Transverse colon (tissue), 4 donors: ENCODE data around the gene LHFPL6.

ENCODE experiments used
- EP300 ChIP-seq: sonication (generic); formaldehyde crosslinking; IDR thresholded peaks from one replicate; pipeline ENCODE4 v1.6.1; 2017; ENCODE audit warnings: antibody characterized with exemption, low read depth
- POLR2A ChIP-seq: fragments of 450-650 bp; IDR thresholded peaks from one replicate; pipeline ENCODE4 v1.6.1; 2016; ENCODE audit warnings: antibody characterized with exemption, mild to moderate bottlenecking, moderate library complexity
- POLR2AphosphoS5 ChIP-seq, 3 donors: sonication (generic); formaldehyde crosslinking; IDR thresholded peaks; one replicate each; pipeline ENCODE4 v1.6.1; 2016; ENCODE audit warnings: antibody characterized with exemption in 3 of 3
- TF ChIP-seq, protein P1 (sequence below), 5 experiments: fragments of 200-600 bp in 3 of 5; fragments of 450-650 bp in 2 of 5; sonication (generic) in 3 of 5; IDR thresholded peaks; 1 replicate in 2 of 5; 2 replicates in 3 of 5; pipeline ENCODE4 v1.5.1; 2016 to 2017; ENCODE audit warnings: antibody characterized with exemption in 5 of 5, inconsistent platforms in 3 of 5, mild to moderate bottlenecking in 2 of 5, moderate library complexity in 1 of 5

DNA sequence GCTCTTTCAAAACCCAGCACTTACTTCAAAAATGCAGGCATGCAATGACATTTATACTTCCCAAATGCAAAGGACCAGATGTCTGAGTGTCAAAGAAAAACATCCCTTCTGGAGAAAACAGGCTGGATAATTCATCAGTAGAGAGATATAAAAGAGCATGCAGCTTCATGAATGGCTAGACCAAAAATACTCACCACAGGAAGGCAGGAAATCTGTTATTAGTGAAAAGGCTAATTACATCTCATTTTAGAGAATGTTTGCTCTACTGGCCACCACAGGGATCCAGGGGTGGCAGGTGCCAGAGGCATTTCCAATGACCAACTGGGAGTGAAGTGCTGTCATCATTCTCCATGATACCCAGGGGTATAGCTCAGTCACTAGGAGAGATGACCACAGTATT is 106.5 kb downstream of the LHFPL6 start:
- TF ChIP-seq POLR2A = no peak
- TF ChIP-seq, protein P1, sequence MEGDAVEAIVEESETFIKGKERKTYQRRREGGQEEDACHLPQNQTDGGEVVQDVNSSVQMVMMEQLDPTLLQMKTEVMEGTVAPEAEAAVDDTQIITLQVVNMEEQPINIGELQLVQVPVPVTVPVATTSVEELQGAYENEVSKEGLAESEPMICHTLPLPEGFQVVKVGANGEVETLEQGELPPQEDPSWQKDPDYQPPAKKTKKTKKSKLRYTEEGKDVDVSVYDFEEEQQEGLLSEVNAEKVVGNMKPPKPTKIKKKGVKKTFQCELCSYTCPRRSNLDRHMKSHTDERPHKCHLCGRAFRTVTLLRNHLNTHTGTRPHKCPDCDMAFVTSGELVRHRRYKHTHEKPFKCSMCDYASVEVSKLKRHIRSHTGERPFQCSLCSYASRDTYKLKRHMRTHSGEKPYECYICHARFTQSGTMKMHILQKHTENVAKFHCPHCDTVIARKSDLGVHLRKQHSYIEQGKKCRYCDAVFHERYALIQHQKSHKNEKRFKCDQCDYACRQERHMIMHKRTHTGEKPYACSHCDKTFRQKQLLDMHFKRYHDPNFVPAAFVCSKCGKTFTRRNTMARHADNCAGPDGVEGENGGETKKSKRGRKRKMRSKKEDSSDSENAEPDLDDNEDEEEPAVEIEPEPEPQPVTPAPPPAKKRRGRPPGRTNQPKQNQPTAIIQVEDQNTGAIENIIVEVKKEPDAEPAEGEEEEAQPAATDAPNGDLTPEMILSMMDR (IDR thresholded peaks at IDR 0.05) = no peak
- TF ChIP-seq POLR2AphosphoS5 (IDR thresholded peaks at IDR 0.05) = no peak
- TF ChIP-seq EP300 = no peak
